Gastrocnemius medialis (tissue), 4 donors: Measurements from ENCODE around the gene TLR9. TPM values are rescaled to one million over a fixed set of nuclear protein-coding genes. Genes with fewer than 3 reads are reported as not detected.
"Not testable (repeated sequence)": the region's sequence is repeated elsewhere in the genome, so short reads cannot be mapped to it uniquely, and the experiment has no call there.

Experiments
- ATAC-seq, 2 donors: fragments of 150-250 bp; one replicate each; pipeline ENCODE4 v1.9.1; 2016
- DNase-seq, 2 donors: peaks; one replicate each; pipeline ENCODE4 v3.0.0-alpha.2; 2019
- H3K27ac ChIP-seq, 4 donors: fragments of 200-600 bp; sonication (generic); 1 replicate in 1 of 4; 2 replicates in 3 of 4; pipeline ENCODE4 v1.5.1; 2016 to 2018; ENCODE audit warnings: mild to moderate bottlenecking in 2 of 4, moderate library complexity in 1 of 4
- H3K27me3 ChIP-seq, 3 donors: fragments of 200-600 bp; sonication (generic) in 2 of 3; 1 replicate in 1 of 3; 2 replicates in 2 of 3; pipeline versions ENCODE4 v1.5.1 to v1.6.0; 2016 to 2019; ENCODE audit warnings: mild to moderate bottlenecking in 1 of 3, moderate library complexity in 1 of 3
- H3K36me3 ChIP-seq, 2 donors: fragments of 200-600 bp; sonication (generic) in 1 of 2; one replicate each; pipeline ENCODE4 v1.5.1; 2017 to 2018
- H3K4me1 ChIP-seq, 2 donors: fragments of 200-600 bp; sonication (generic) in 1 of 2; one replicate each; pipeline ENCODE4 v1.5.1; 2016 to 2017; ENCODE audit warnings: mild to moderate bottlenecking in 2 of 2
- H3K4me3 ChIP-seq, 4 donors: fragments of 200-600 bp; sonication (generic) in 3 of 4; 1 replicate in 1 of 4; 2 replicates in 3 of 4; pipeline ENCODE4 v1.5.1; 2016 to 2019; ENCODE audit warnings: mild to moderate bottlenecking in 2 of 4
- H3K9me3 ChIP-seq, 3 donors: fragments of 200-600 bp; sonication (generic) in 2 of 3; 1 replicate in 1 of 3; 2 replicates in 2 of 3; pipeline ENCODE4 v1.5.1; 2016 to 2019
- POLR2A ChIP-seq, 2 donors: fragments of 450-650 bp; IDR thresholded peaks; one replicate each; pipeline ENCODE4 v1.6.1; 2017; ENCODE audit warnings: antibody characterized with exemption in 2 of 2, mild to moderate bottlenecking in 2 of 2, moderate library complexity in 2 of 2
- in situ Hi-C, 4 donors: fragments of 200-750 bp; cut with MboI; loops; one replicate each; pipeline versions ENCODE4 v1.15.0 to v1.8.0; 2017; ENCODE audit warnings: low sequenced_read_pairs in 4 of 4
- intact Hi-C: fragments of 100-400 bp; cut with DNase I; formaldehyde crosslinking; loops from one replicate; pipeline ENCODE4 v1.15.1; 2023; ENCODE audit warnings: low total_unique reads
- total RNA-seq, 4 donors: library from RNA; depleted of rRNA; stranded (reverse); fragments of >200 nt; gene quantifications; one replicate each; pipeline versions ENCODE4 v1.1.0 to v1.2.3, GENCODE V29; 2016
- TF ChIP-seq, protein P1 (sequence below), 5 experiments: fragments of 450-650 bp in 3 of 5; fragments of 200-600 bp in 2 of 5; sonication (generic) in 2 of 5; IDR thresholded peaks in 4 of 5; conservative IDR thresholded peaks in 1 of 5; 1 replicate in 4 of 5; 2 replicates in 1 of 5; pipeline ENCODE4 v1.5.1; 2016 to 2019; ENCODE audit warnings: antibody characterized with exemption in 5 of 5, mild to moderate bottlenecking in 3 of 5, moderate library complexity in 3 of 5

The TLR9 gene
- total RNA-seq, 4 donors from 2014 or later: 0.07 to 0.41 (median 0.13) TPM; not detected in 1

DNA sequence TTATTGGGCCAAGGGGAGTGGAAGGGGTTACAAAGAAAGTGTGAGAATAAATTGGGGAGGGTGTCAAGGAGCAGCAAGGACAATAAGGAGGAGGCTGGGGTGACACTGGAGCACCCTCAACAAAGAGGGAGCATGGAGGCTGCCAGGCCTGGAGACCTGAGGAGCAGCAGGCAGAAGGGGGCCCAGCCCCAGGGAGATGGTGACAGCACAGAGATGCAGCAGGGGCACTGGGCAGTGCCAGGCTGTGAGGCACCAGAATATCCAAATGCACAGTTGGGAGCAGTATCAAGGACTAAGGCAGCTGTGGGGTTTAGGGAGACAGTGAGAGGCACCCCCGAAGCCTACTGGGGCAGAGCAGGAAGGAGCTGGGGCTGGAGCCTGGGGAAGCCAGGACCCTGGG lies 46.9 kb downstream of the TLR9 start:
- ATAC-seq (no peak), DNase-seq (no peak)
- intact Hi-C loops (loop anchor here (10.0 kb wide), 1 partner anchor 1716 kb away; the partner anchor contains the start of gene SELENOK), in situ Hi-C loops (no loop called here)
- H3K4me1 ChIP-seq: peaks cover 0 to 3% of the 10 kb centered on the region in 2 donors
- no peak overlapping the region for H3K27ac ChIP-seq
- no peaks in the 10 kb centered on the region for H3K27me3 ChIP-seq
- no peak overlapping the region for H3K4me3 ChIP-seq
- H3K9me3 ChIP-seq: no peaks in the 10 kb centered on the region
- no peaks in the 10 kb centered on the region for H3K36me3 ChIP-seq
- TF ChIP-seq, protein P1, sequence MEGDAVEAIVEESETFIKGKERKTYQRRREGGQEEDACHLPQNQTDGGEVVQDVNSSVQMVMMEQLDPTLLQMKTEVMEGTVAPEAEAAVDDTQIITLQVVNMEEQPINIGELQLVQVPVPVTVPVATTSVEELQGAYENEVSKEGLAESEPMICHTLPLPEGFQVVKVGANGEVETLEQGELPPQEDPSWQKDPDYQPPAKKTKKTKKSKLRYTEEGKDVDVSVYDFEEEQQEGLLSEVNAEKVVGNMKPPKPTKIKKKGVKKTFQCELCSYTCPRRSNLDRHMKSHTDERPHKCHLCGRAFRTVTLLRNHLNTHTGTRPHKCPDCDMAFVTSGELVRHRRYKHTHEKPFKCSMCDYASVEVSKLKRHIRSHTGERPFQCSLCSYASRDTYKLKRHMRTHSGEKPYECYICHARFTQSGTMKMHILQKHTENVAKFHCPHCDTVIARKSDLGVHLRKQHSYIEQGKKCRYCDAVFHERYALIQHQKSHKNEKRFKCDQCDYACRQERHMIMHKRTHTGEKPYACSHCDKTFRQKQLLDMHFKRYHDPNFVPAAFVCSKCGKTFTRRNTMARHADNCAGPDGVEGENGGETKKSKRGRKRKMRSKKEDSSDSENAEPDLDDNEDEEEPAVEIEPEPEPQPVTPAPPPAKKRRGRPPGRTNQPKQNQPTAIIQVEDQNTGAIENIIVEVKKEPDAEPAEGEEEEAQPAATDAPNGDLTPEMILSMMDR (IDR thresholded peaks at IDR 0.05 in 4 of 5, conservative IDR thresholded peaks at IDR 0.05 in 1 of 5): no peak
- TF ChIP-seq POLR2A (IDR thresholded peaks at IDR 0.05): no peak

DNA sequence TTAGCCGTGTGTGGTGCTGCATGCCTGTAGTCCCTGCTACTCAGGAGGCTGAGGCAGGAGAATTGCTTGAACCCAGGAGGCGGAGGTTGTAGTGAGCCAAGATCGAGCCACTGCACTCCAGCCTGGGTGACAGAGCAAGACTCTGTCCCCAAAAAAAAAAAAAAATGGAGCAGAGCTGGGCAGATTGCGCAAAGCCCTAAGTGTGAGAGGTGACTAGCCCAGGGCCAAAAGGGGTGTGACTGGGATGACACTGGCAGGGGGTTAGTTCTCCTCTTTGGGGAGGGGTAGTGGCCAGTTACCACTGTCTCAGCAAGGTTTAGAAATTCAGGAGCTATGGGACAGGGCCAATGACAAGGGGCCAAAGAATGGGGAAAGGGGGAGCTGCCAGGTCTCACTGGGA lies 47.3 kb downstream of the TLR9 start:
- DNase-seq, H3K4me1 ChIP-seq, in situ Hi-C loops, H3K4me3 ChIP-seq, H3K36me3 ChIP-seq, ATAC-seq, H3K27ac ChIP-seq, H3K9me3 ChIP-seq, H3K27me3 ChIP-seq: not testable (repeated sequence)
- intact Hi-C loops: loop anchor here (10.0 kb wide), 1 partner anchor 1717 kb away; the partner anchor contains the start of gene SELENOK

DNA sequence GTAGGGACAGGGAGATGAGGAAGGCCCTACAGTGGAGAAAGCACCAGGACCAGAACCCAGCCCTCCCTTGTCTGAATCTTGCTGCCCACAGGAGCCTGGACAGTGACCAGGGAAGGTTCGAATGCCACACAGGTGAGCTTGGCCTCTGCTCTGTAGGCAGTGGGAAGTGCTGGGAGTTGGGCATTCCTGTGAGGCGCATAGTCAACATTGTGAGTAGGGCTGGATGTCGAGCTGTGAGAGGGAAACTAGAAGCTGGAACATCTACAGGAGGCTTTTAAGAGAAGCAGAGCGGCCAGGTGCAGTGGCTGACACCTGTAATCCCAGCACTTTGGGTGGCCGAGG lies 47.8 kb downstream of the TLR9 start:
- DNase-seq (no peak), ATAC-seq (no peak)
- no peaks in the 10 kb centered on the region for H3K27me3 ChIP-seq
- H3K4me3 ChIP-seq: no peak overlapping the region
- no peaks in the 10 kb centered on the region for H3K9me3 ChIP-seq
- intact Hi-C loops (loop anchor here (10.0 kb wide), 1 partner anchor 1717 kb away; the partner anchor contains the start of gene SELENOK), in situ Hi-C loops (no loop called here)
- TF ChIP-seq, protein P1 (IDR thresholded peaks at IDR 0.05 in 4 of 5, conservative IDR thresholded peaks at IDR 0.05 in 1 of 5): no peak
- TF ChIP-seq POLR2A (IDR thresholded peaks at IDR 0.05): no peak
- no peak overlapping the region for H3K27ac ChIP-seq
- no peaks in the 10 kb centered on the region for H3K4me1 ChIP-seq
- no peaks in the 10 kb centered on the region for H3K36me3 ChIP-seq

DNA sequence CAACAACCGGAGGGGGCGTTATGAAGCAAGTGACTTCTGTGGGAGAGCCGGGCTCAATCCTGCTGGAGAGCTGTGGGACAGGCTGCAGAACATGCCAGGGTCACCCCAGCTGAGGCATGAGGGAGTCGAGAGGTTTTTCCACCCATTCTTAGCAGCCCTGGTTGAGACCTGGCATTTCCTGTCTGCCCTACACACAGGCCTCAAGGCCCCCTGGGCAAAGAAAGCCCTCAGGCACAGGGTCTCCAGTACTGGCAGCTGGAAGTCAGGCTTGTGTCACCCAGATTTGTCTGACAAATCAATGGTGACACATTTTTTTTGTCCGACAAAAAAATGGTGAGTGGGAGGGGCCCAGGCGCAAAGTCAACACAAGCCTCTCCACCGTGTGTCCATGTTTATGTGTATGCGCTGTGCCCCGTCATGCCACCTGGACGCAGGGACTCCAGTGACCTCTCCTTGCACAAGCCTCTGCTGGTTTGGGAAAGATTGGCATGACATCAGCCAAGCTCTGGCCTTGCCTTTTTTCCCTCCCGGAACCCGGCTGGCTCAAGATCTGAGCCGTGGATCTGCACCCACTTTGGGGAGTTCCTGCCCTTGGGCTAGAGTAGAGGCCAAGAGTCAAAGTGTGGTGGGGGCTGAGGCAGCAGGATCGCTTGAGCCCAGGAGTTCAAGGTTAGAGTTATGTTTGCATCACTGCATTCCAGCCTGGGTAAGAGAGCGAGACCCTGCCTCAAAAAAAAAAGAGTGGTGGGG lies 48.3 kb downstream of the TLR9 start:
- intact Hi-C loops: loop anchor here (10.0 kb wide), 1 partner anchor 1718 kb away; the partner anchor contains the start of gene SELENOK
- no peak overlapping the region for H3K27ac ChIP-seq
- no peaks in the 10 kb centered on the region for H3K36me3 ChIP-seq
- no peak for DNase-seq
- ATAC-seq: no peak
- no peaks in the 10 kb centered on the region for H3K27me3 ChIP-seq
- no peak overlapping the region for H3K4me3 ChIP-seq
- H3K4me1 ChIP-seq: no peaks in the 10 kb centered on the region
- in situ Hi-C loops: no loop called here
- H3K9me3 ChIP-seq: no peaks in the 10 kb centered on the region
- TF ChIP-seq POLR2A (IDR thresholded peaks at IDR 0.05): no peak
- TF ChIP-seq, protein P1 (IDR thresholded peaks at IDR 0.05 in 4 of 5, conservative IDR thresholded peaks at IDR 0.05 in 1 of 5): no peak

DNA sequence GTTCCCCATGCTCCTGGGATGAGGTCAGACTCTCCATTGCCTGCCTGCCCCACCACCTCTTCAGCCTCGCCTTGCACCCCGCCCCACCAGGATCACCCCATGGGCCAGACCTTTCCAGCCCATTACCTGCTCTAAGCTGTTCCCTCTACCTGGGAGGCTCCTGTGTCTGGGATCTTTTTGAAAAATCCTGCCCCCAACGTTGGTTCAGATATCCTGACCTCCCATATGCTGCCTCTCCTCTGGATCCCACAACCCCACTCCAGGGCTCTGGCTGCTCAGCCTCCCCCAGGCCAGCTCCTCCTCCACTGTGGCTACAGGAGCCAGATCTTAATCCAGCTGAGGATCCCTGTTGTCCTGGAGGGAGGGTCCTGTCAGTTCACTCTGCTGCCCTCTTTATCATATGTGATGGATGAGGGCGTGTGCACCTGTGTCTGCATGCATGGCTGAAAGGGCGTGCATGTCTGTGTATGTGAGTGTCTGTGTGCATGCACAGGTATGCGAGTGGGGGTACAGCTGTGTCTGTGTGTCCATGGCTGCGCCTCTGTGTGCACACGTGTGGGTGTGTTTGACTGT lies 49.2 kb downstream of the TLR9 start:
- Histone ChIP-seq H3K9me3 (no peaks in the 10 kb centered on the region), H3K27ac (no peak overlapping the region), H3K36me3 (no peaks in the 10 kb centered on the region), H3K4me1 (no peaks in the 10 kb centered on the region), H3K4me3 (no peak overlapping the region), H3K27me3 (no peaks in the 10 kb centered on the region)
- TF ChIP-seq, protein P1 (IDR thresholded peaks at IDR 0.05 in 4 of 5, conservative IDR thresholded peaks at IDR 0.05 in 1 of 5): no peak
- TF ChIP-seq POLR2A (IDR thresholded peaks at IDR 0.05): no peak
- ATAC-seq (no peak), DNase-seq (no peak)
- intact Hi-C loops: loop anchor here (10.0 kb wide), 1 partner anchor 1719 kb away; the partner anchor contains the start of gene SELENOK
- in situ Hi-C loops: no loop called here
